C4-2B (cell line): ENCODE results near the gene HBS1L.
"Not testable (repeated sequence)": the region's sequence is repeated elsewhere in the genome, so short reads cannot be mapped to it uniquely, and the experiment has no call there.

Experiments
- H3K27ac ChIP-seq: fragments of 450-650 bp; 2 replicates; pipeline ENCODE4 v1.5.1; 2017
- ZFX ChIP-seq: fragments of 450-650 bp; IDR thresholded peaks from 2 replicates; pipeline ENCODE4 v1.6.1; 2017
- TF ChIP-seq, protein P1 (sequence below): fragments of 450-650 bp; conservative IDR thresholded peaks from 2 replicates; pipeline ENCODE4 v1.5.1; 2017; ENCODE audit warnings: mild to moderate bottlenecking

HBS1L gene

DNA sequence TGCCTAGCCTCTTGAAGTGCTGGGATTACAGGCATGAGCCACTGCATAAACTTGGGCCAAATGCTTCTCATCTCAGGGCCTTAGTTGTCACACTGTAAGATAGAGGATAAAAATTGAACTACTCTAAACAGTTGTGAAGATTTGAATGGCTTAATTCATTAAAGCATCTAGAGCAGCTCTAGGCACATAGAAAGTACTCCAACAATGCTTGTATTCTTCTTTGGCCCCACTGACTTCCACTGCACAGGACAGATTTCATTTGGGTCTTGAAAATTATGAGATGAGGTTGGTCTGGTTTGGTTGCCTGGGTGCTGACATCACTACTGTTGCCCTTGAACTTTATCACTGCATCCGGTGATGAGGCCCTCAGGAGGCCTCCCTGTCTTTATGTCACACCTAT is 10.0 kb upstream of the HBS1L start:
- no peak for TF ChIP-seq ZFX
- TF ChIP-seq, protein P1, sequence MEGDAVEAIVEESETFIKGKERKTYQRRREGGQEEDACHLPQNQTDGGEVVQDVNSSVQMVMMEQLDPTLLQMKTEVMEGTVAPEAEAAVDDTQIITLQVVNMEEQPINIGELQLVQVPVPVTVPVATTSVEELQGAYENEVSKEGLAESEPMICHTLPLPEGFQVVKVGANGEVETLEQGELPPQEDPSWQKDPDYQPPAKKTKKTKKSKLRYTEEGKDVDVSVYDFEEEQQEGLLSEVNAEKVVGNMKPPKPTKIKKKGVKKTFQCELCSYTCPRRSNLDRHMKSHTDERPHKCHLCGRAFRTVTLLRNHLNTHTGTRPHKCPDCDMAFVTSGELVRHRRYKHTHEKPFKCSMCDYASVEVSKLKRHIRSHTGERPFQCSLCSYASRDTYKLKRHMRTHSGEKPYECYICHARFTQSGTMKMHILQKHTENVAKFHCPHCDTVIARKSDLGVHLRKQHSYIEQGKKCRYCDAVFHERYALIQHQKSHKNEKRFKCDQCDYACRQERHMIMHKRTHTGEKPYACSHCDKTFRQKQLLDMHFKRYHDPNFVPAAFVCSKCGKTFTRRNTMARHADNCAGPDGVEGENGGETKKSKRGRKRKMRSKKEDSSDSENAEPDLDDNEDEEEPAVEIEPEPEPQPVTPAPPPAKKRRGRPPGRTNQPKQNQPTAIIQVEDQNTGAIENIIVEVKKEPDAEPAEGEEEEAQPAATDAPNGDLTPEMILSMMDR = no peak
- no peak overlapping the region for H3K27ac ChIP-seq

DNA sequence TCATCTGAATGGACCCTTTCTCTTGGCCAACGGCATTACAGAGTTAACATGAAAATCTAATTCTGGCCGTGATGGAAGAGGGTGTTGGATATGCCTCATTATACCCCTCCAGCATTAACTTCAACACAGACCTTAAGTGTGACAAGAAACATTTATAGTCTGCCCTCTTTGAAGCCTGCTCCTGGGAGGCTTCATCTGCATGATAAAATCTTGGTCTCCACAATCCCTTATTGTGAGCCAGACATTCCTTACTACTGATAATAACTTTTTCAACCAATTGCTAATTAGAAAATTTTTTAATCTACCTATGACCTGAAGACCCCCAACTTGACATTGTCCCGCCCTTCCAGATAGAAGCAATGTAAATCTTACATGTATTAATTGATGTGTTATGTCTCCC is 9.3 kb upstream of the HBS1L start:
- H3K27ac ChIP-seq = no peak overlapping the region
- TF ChIP-seq, protein P1 = no peak
- TF ChIP-seq ZFX = no peak

DNA sequence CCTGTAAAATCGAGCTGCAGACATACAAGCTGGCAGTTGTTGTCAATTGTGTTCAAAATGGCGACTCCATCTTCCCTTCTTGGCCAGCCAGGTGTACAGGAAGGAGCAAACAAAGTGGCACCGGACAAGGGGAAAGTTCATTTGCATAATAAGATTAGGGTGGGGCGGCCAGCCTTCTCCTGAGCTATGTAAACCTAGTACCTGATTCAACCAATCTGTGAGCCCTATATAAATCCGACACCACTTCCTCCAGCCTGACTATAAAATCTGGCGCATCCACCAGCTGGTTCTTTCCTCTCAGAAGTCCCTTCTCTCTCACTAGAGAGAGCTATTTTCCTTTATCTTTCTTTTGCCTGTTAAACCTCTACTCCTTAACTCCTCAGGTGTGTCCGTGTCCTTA is 8.1 kb upstream of the HBS1L start:
- H3K27ac ChIP-seq = peak overlapping the region; percentile 10; the same call in 1 of the 2 replicates
- TF ChIP-seq, protein P1 = no peak
- no peak for TF ChIP-seq ZFX

DNA sequence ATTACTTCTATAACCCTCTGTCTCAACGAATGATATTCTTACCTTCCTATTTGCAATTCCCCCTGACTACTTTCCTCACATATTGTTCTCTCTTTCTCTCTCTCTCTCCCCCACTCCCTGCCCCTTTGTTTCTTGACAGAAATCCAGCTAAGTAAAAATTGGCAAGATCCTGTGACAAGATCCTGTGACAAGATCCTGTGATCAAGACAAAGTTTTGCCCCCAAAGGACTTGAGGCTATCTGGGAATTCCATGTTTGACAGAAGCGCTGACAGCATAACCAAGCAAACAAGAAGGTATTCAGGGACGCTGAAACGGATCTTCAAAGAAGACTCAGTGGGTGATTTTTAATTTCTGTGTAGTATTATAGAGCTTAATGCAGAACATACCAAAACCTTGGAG is 5.5 kb upstream of the HBS1L start:
- TF ChIP-seq, protein P1 = no peak
- no peak for TF ChIP-seq ZFX
- no peak overlapping the region for H3K27ac ChIP-seq

DNA sequence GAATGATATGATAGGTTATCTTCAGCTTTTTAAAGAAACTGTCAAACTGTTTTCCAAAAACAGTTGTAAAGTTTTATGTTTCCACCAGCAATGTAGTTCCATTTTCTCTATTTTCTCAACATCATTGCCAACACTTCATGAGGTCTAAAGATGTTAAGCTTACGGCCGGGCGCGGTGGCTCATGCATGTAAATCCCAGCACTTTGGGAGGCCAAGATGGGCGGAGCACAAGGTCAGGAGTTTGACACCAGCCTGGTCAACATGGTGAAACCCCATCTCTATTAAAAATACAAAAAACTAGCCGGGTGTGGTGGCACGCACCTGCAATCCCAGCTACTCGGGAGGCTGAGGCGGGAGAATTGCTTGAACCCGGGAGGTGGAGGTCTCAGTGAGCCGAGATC is 3.7 kb upstream of the HBS1L start:
- H3K27ac ChIP-seq = not testable (repeated sequence)

DNA sequence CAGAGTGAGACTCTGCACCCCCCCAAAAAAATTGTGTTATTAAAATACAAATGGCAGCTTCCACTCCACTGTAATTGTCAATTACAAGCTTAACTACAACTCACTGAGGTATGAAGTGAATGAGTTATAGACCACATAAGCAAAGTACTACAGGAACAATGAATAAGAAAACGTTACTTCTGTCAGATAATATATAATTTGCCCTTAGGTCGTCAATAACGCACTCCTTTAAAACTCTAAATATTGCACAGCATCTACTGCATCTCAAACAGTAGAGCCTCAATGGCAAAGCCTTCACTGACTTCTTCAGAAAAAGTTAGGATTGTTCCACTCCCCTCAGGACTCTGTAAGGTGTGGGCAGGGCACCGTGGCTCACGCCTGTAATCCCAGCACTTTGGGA is 2.0 kb upstream of the HBS1L start:
- H3K27ac ChIP-seq = no peak overlapping the region
- TF ChIP-seq ZFX = no peak
- TF ChIP-seq, protein P1 = no peak

DNA sequence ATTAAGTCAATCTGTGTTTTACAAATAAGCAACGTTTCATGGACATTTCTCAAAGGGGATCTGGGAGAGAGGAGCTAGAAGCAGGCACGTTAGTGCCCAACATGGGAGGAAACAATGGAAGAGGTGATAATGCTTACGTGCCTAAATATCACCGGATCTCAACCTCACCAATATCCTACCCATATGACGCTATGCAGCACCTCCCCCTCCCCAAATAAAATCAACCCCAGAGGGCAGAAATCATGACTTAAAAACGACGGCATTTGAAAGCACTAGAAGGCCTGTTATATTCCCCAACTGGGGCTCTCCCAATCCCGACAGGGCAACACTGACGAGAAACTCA is 425 bp downstream of the HBS1L start:
- TF ChIP-seq, protein P1 = no peak

DNA sequence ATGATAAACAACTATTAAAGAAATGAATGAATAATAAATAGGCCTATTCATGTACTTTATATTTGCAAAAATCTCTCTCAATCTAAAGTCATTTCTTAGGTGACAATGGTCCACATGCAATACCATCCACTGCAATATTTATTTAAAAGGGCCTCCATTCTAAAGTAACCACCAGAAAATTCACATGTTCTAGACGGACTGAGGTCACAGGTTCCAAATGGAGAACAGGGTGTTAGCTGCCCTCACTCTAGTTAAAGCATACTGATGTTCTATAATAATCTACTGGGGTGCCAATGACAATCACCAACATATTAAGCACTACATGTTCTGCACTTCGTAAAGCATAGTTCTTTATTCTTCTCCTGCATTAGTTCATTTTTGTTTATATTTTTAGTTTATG is 1.2 kb downstream of the HBS1L start:
- H3K27ac ChIP-seq = no peak overlapping the region
- no peak for TF ChIP-seq ZFX
- TF ChIP-seq, protein P1 = no peak

More for the DNA sequence above, 425 bp downstream of the HBS1L start:
- H3K27ac ChIP-seq = peak overlapping the region; percentile 83
